ENCODE data around the gene RNF5. TPM values are rescaled to one million over a fixed set of nuclear protein-coding genes. Genes with fewer than 3 reads are reported as not detected.
A peak's percentile ranks its signal among the peaks of the same experiment; 100 is the strongest.

The RNF5 gene
- total and polyA plus RNA-seq, 2 donors (not counting 1 experiment from before 2014, with no cell fraction given): 25.5 to 40.7 TPM

GRCh38 chr6:32175322-32175710 lies 2.9 kb upstream of the RNF5 start:
- peak overlapping the region; percentile 34 to 87 (median 82) for H3K4me3 ChIP-seq (ENCODE audit: control extremely low read depth in 1 of 5, extremely low read depth in 1 of 5, insufficient read depth in 1 of 5, low read depth in 2 of 5, low read length in 4 of 5)

More at GRCh38 chr6:32175322-32175710, 2.9 kb upstream of the RNF5 start:
- TF ChIP-seq CTCF (IDR thresholded peaks at IDR 0.05) (no peak), EZH2 (IDR thresholded peaks at IDR 0.05; ENCODE audit: borderline replicate concordance, insufficient read depth, low read depth, low read length, poor library complexity, severe bottlenecking) (no peak)
- peaks cover 34 to 50% of the 10 kb centered on the region in 2 donors for H3K4me1 ChIP-seq (ENCODE audit: control insufficient read depth in 2 of 2, insufficient read depth in 2 of 2, low read length in 2 of 2)
- H3K9ac ChIP-seq (ENCODE audit: low read length): peak overlapping the region; percentile 81
- H3K4me3 Mint-ChIP-seq: peak overlapping the region; percentile 97
- H3K36me3 ChIP-seq (replicated peaks in 1 of 2; ENCODE audit: control extremely low read depth in 1 of 2, control insufficient read depth in 1 of 2, extremely low read depth in 1 of 2, insufficient read depth in 2 of 2, low read length in 1 of 2): peaks cover 5 to 13% of the 10 kb centered on the region in 2 experiments
- WGBS (ENCODE audit: insufficient coverage): 42% methylated on average over 2 of the region's 2 CpGs
- H3K4me1 Mint-ChIP-seq: peaks cover 63% of the 10 kb centered on the region
- peak overlapping the region; percentile 97 to 98 for H3K27ac ChIP-seq (ENCODE audit: low read length in 2 of 2)
- POLR2A ChIA-PET: no interaction called here
- peaks cover 25% of the 10 kb centered on the region for H3K79me2 ChIP-seq (ENCODE audit: control insufficient read depth, insufficient read depth, low read length)
- peak overlapping the region; percentile 93 for H3K4me2 ChIP-seq (replicated peaks; ENCODE audit: low read depth, low read length, poor library complexity, severe bottlenecking)
- H3K9me3 Mint-ChIP-seq (ENCODE audit: insufficient read depth): no peaks in the 10 kb centered on the region
- no peak for DNase-seq
- no peak for ATAC-seq (ENCODE audit: low read depth)
- intact Hi-C loops (cut with micrococcal nuclease): loop anchor here (5.0 kb wide), 6 partner anchors 218 to 1397 kb away; partner anchors contain the start of genes CSNK2B, HSD17B8, LY6G5B and NELFE
- peak overlapping the region; percentile 86 for H2AFZ ChIP-seq (ENCODE audit: insufficient read depth, low read depth, low read length, poor library complexity, severe bottlenecking)
- no peaks in the 10 kb centered on the region for H3K27me3 Mint-ChIP-seq
- no peaks in the 10 kb centered on the region for H4K20me1 ChIP-seq (ENCODE audit: control insufficient read depth, insufficient read depth, low read length, poor library complexity, severe bottlenecking)
- CTCF ChIA-PET: no interaction called here
- H3K9me3 ChIP-seq (ENCODE audit: control extremely low read depth in 1 of 3, control insufficient read depth in 2 of 3, insufficient read depth in 1 of 3, low read length in 2 of 3): no peaks in the 10 kb centered on the region
- no peaks in the 10 kb centered on the region for H3K27me3 ChIP-seq (replicated peaks in 1 of 4; ENCODE audit: control extremely low read depth in 1 of 4, control insufficient read depth in 3 of 4, insufficient read depth in 4 of 4, low read length in 3 of 4)
- peak overlapping the region; percentile 54 for H3K27ac Mint-ChIP-seq

All from B cell (primary cell).